NCI-H1436 treated with DMSO at 0.1 percent for 48 hours (cell line): ENCODE results near the gene IPMK.

ENCODE experiments used
- DNase-seq: peaks from one replicate; lab custom pipeline; 2025; lab: John Stamatoyannopoulos, UW

IPMK gene

DNA sequence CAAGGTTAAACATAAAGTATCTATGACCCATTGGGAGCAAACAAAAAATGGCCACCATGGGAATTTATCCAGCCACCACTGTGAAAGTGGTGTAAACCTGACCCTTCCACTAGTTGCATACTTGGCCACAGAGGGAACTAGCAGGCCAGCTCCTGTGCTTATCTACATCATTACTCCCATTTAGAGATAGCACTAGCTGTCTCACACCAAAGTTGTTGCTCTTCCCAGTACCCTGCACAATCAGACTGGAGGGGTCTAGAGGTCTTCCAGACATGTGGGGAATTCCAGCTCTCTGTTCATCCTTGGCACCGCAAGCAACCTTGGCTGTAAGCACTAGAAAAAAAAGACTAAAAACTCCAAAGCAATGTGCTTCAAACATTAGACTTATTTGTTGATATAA, 113.9 kb downstream of the IPMK start:
- no peak for DNase-seq

DNA sequence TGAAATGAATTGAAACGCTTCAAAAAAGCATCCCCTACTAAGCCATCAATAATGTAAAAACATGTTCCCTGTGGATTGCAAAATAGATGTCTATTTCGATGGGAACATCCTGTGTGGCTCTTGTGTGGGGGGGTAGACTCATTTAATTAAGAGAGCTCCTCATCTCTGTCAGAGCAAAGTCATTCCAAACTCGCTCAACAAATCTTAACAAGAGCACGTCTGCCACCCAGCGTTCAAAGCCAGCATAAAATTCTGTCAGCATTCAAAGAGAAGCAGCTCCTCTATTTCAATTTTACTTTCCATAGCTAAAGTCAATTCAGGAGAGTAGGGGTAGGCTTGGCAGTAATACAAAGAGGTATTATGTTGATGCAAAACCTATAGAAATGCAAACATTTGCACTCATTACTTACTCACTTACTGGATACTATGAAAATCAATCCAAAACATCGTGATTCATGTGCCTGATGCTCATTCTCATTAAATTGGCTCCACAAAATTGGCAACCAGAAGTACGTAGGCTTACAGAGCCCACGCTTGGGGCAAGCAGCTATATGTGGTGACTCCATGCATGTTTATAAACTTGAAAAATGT, 114.9 kb downstream of the IPMK start:
- DNase-seq: no peak

DNA sequence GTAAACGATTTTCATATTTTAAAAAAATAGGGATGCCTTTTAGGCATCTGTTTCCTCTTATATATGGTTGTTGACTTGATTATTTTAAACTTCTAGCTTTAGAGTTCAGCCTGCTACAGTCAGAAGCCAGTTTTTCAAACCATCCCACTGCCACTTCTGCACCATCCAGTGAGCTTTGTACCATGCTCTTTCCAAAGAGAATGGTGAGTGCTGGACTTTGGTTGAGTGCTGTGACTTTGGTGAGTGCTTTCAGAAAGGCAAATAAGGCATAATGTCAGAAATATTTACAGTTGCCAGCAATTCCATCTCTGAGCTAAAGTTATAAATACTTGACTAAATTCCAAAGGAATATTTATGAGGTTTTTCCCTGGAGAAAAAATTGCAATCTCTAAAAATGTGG, 117.4 kb downstream of the IPMK start:
- DNase-seq: no peak

DNA sequence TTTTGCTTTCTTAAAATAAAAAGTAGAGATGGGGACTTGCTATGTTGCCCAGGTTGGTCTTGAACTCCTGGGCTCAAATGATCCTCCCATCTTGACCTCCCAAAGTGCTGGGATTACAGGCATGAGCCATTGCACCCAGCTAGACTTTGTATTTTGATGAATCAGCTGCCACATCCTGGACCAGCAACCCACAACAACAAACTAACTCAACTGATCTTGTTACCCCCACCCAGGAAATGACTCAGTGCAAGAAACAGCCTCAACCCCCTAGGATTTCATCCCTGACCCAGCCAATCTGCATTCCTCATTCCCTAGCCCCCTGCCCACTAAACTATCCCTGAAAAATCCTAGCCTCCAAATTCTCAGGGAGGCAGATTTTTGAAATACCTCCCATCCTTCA, 123.8 kb downstream of the IPMK start:
- no peak for DNase-seq
